NCI-H526 (cell line): ENCODE data around the gene GMFB.

Experiments used
- DNase-seq, 2 experiments: peaks; one replicate each; lab custom pipeline; 2025; lab: John Stamatoyannopoulos, UW

GMFB gene

DNA sequence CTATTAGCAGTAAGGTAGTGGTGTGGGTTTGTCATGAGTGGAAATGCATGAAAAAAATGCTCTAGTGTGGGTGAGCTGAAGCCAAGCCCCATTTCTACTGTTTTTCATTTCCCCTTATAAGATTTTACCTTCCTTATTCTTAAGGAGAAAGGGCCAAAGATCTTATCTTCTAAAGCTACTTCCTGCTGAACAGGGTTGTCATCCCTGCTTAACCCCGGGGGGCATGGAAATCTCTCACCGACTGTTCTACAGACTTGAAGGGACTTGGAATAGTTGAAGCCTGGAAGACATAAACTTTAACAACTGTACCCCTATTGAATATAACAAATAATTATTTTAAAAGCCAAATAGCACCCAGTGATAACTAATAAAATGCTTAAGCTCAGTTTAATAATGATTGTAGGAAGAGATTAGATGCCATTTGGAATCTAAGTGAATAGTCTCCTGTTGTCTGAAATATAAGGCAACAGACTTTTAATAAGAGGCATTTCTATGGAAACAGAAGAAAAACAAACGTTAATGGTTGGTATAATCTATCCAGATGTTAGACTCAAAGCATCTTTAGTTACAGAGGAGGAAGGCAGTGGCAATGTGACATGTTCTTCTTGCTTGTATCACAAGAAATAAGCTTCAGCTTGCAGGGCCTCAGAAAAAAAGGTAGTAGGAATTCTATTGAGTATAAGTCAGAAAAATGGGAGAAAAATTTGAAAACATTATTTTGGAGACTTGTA, 1.8 kb upstream of the GMFB start:
- DNase-seq, result no peak

GRCh38 chr14:54489731-54490444, 1.1 kb upstream of the GMFB start:
- DNase-seq, result peak in 1 of 2 experiments; percentile 4

DNA sequence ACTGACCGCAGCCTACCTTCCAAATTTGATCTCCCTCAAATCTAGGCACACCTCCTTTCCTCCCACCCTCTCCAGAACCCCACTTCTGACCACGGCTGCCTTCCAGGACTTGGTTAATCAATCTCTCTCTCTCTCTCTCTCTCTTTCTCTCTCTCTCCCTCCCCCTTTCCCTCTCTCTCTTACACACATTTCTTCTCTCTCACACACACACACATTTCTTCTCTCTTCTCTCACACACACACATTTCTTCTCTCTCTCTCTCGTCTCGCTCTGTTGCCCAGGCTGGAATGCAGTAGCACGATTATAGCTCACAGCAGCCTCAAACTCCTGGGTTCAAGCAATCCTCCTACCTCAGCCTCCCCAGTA, 521 bp upstream of the GMFB start:
- DNase-seq, result no peak

DNA sequence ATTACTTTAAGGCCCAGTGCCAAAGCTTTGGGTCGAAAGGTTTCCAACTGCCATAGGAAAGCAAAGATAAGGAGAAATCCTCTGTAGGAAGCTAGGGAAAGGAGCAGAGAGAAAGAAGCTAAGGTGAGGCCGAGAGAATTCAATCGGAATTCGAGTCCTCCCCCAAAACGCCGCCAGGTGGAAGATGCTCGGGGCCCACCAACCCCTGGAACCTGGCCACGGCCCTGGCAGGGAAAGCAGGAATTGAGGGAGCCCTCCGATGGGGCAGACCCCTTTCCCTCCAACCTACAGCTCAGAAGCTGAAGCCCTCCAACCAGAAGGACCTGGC, 498 bp downstream of the GMFB start:
- peak; percentile 54 to 77 for DNase-seq

DNA sequence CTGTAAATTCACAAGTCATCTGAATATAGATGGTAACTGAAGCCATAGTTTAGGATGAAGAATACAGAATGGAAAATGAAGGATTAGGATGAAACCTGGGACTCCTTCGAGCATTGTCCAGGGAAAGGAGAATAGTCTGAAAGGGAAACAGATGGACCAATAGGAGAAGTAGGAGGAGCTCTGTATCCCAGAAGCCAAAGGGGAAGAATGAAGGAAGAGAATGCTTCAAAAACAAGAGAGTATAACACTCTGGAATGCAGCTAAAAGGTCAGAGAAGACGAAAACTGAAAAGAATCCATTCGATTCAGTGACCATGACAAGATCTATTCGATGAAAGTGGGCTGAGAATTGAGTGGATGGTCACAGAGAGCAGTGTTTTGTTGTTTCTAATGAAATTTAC, 1.0 kb downstream of the GMFB start:
- peak; percentile 7 for DNase-seq

- DNase-seq, result no peak
These were observed 2.1 kb downstream of the GMFB start for GRCh38 chr14:54486685-54487084.

DNA sequence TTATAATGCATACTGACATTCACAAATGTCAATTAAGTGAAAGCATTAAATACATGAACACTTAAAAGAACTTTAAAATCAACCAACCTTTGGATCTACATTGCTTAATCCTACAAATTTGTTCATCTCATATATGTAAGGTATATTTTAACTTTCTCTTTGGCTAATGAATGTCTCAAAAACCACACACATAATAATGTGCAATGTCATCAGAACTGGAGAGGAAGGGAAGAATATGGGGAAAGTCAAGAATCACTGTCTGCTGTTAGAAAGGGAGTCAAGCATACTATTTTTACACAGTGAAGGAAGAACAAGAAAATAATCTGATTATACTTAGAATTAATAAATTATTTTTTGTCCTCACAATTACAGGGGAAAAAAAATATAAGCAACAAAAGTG, 4.9 kb downstream of the GMFB start:
- no peak for DNase-seq

GRCh38 chr14:54483073-54483745, 5.6 kb downstream of the GMFB start:
- no peak for DNase-seq

GRCh38 chr14:54481695-54482094, 7.1 kb downstream of the GMFB start:
- DNase-seq, result no peak

- no peak for DNase-seq
These were observed 7.8 kb downstream of the GMFB start for GRCh38 chr14:54480830-54481562.

DNA sequence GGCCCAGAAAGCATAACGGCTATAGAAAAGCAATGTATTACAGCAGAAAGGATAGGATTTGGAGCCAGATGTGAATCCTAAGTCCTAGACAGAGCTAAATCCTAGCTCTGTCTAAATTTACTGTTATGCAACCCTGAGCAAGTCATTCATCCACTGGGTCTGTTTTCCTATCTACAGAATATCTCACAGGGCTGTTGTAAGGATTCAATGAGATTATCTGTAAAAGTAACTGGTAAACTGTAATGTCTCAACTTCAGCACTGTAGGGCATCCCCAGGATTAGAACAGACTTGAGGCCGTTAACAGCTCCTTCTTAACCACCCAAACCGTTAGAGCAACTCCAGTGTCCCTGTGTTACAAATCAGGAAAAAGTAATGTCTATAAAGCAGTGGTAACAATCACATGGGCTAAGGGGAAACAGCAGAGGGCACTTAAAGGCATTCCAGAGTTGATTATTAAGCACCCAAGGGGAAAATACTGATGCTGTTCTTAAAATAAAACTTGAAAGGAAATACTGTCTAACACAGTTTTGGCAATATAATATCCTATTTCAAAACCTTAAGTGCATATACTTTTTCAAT, 10.1 kb downstream of the GMFB start:
- no peak for DNase-seq

GRCh38 chr14:54475911-54476310, 12.9 kb downstream of the GMFB start:
- no peak for DNase-seq

GRCh38 chr14:54475187-54475899, 13.4 kb downstream of the GMFB start:
- DNase-seq, result no peak

GRCh38 chr14:54474232-54474793, 14.5 kb downstream of the GMFB start:
- DNase-seq, result no peak

GRCh38 chr14:54472315-54472714, 16.5 kb downstream of the GMFB start:
- peak; percentile 63 to 66 for DNase-seq

DNA sequence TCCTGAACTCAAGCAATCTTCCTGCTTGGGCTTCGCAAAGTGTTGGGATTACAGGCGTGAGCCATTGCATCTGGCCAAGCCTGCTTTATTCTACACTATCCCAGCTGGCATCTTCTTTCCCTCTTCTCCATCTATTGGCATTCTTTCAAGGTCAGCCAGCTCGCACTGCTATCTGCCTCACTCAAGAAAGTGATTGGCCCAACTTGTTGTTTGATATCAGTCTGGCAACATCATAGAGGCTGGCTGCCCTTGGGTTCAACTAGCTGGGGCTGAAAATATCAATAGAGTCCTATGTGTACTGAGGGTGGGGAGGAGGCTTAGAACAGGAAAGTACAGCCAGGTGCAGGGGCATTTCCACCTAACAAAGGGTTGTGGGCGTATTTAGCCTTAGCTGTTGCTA, 17.1 kb downstream of the GMFB start:
- DNase-seq, result no peak

GRCh38 chr14:54470701-54471100, 18.1 kb downstream of the GMFB start:
- DNase-seq, result no peak

DNA sequence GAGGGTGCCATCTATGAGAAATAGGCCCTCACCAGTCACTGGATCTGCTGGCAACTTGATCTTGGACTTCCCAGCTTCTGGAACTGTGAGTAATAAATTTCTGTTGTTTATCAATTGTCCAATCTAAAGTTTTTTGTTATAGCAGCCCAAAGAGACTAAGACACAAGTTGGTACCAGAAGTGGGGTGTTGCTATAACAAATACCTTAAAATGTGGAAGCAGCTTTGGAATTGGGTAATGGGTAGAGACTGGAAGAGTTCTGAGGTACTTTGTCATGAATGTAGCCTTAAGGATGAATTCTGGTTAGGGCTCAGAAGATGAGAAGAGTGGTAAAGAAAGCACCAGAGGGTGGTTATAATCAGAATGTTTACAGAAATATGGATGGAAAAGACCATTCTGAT, 21.5 kb downstream of the GMFB start:
- no peak for DNase-seq

DNA sequence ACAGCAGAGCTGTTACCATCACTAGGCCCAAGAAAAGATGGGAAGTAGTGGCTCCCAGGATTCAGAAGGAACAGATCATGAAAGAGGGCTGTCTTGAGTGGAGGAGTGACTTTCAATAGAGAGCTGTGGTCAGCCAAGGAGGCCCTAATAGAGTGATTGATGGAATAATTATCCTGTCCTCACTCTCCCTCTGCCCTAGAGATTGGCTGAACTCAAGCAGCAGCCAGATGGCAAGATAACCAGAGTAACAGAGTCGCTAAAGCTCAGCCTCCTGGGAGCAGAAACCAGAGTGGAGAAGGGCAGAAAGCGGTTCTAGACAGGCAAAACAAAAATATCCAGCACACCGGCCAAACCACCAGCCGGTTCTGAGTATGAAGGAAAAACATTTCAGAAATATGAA, 23.1 kb downstream of the GMFB start:
- no peak for DNase-seq

DNA sequence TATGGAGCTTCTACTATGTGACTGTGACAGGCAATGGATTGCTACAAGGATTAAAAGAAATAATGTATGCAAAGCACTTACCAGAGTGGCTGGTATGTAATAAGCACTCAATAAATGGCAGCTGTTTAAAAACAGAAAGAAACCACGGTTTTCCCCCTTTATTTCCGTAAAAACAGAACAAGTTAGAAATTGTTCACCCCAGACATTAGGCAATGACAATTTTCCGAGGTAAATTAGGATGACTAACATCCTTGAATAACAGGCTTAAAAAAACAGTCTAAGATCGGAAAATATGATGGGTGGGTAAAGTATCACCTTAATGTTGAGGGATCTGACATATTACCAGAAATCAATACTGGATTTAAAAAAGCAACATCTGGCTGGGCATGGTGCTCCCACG, 26.7 kb downstream of the GMFB start:
- no peak for DNase-seq

DNA sequence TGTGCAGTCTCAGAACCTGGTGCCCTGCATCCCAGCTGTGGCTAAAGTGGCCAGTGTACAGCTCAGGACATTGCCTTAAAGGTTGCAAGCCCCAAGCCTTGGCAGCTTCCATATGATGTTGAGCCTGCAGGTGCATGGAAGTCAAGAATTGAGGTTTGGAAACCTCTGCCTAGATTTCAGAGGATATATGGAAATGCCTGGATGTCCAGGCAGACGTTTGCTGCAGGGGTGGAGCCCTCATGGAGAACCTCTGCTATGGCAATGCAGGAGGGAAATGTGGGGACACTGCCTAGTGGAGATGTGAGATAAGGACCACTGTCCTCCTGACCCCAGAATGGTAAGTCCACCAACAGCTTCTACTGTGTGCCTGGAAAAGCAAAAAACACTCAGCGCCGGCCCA, 29.7 kb downstream of the GMFB start:
- no peak for DNase-seq
